IMR-90 (cell line): Measurements from ENCODE around the gene ENOX1. TPM values are rescaled to one million over a fixed set of nuclear protein-coding genes. Genes with fewer than 3 reads are reported as not detected.

Experiments used
- ATAC-seq: fragments of 200-7000 bp; cut with Tn5 transposase; 2 replicates; pipeline ENCODE4 v1.9.1; 2020; ENCODE audit warnings: low read depth, mild to moderate bottlenecking, moderate library complexity
- BruUV-seq: library from RNA; stranded (reverse); fragments of 400-500 nt; replicated peaks from 2 replicates; lab custom pipeline; 2021; lab: Mats Ljungman, UMichigan
- CTCF ChIA-PET: fragments of 300-600 bp; formaldehyde crosslinking; extraction: SDS; loops from one replicate; lab custom pipeline; 2021; ENCODE audit warnings: antibody characterized with exemption; lab: Yijun Ruan, JAX
- POLR2A ChIA-PET: fragments of 300-600 bp; sonication (Branson Sonifier 250); formaldehyde crosslinking; loops from one replicate; lab custom pipeline; 2022; ENCODE audit warnings: antibody characterized with exemption; ENCODE audit not compliant: unreplicated experiment; lab: Charles Lee
- DNase-seq: peaks from one replicate; pipeline ENCODE4 v3.0.0; 2013
- H2AFZ ChIP-seq: replicated peaks from 2 replicates; pipeline ENCODE3; 2013; ENCODE audit warnings: low read length, mild to moderate bottlenecking; ENCODE audit not compliant: poor library complexity
- H2AK5ac ChIP-seq: 2 replicates; pipeline ENCODE4 v1.6.1; 2013; ENCODE audit warnings: low read depth, low read length, inconsistent platforms
- H2AK9ac ChIP-seq: replicated peaks from 2 replicates; pipeline ENCODE3; 2013; ENCODE audit warnings: mild to moderate bottlenecking, low read depth, low read length, moderate library complexity; ENCODE audit not compliant: poor library complexity
- H2BK120ac ChIP-seq: 2 replicates; pipeline ENCODE4 v1.6.1; 2013; ENCODE audit warnings: low read depth, low read length, inconsistent platforms
- H2BK15ac ChIP-seq: 3 replicates; pipeline ENCODE4 v1.6.1; 2013; ENCODE audit warnings: low read depth, low read length, inconsistent platforms
- H2BK20ac ChIP-seq: 2 replicates; pipeline ENCODE4 v1.6.1; 2013; ENCODE audit warnings: low read depth, mild to moderate bottlenecking, inconsistent platforms, low read length, moderate library complexity
- H2BK5ac ChIP-seq: 2 replicates; pipeline ENCODE4 v1.6.1; 2013; ENCODE audit warnings: mild to moderate bottlenecking, low read depth, low read length, inconsistent platforms; ENCODE audit not compliant: poor library complexity, severe bottlenecking
- H3K14ac ChIP-seq: replicated peaks from 2 replicates; pipeline ENCODE4 v1.6.1; 2013; ENCODE audit warnings: low read depth, low read length, inconsistent platforms
- H3K18ac ChIP-seq: 2 replicates; pipeline ENCODE4 v1.6.1; 2013; ENCODE audit warnings: low read depth, low read length, control low read depth
- H3K23ac ChIP-seq: 2 replicates; pipeline ENCODE4 v1.6.1; 2013; ENCODE audit warnings: low read depth, low read length, inconsistent platforms
- H3K27ac ChIP-seq: 2 replicates; pipeline ENCODE4 v1.5.1; 2013; ENCODE audit warnings: mild to moderate bottlenecking, control low read depth, low read length; ENCODE audit not compliant: insufficient read depth
- H3K27me3 ChIP-seq: 2 replicates; pipeline ENCODE4 v1.6.1; 2013; ENCODE audit warnings: low read length; ENCODE audit not compliant: control insufficient read depth, insufficient read depth
- H3K36me3 ChIP-seq: 2 replicates; pipeline ENCODE4 v1.6.1; 2013; ENCODE audit warnings: low read length, mixed read lengths; ENCODE audit not compliant: control insufficient read depth, insufficient read depth
- H3K4ac ChIP-seq: 2 replicates; pipeline ENCODE4 v1.6.1; 2013; ENCODE audit warnings: low read depth, low read length, inconsistent platforms
- H3K4me1 ChIP-seq: 2 replicates; pipeline ENCODE4 v1.6.1; 2013; ENCODE audit warnings: low read length, mixed read lengths; ENCODE audit not compliant: control insufficient read depth, insufficient read depth
- H3K4me2 ChIP-seq: 2 replicates; pipeline ENCODE4 v1.6.1; 2013; ENCODE audit warnings: low read depth, mild to moderate bottlenecking, control low read depth, low read length, moderate library complexity
- H3K4me3 ChIP-seq: 2 replicates; pipeline ENCODE4 v1.5.1; 2013; ENCODE audit warnings: low read depth, mild to moderate bottlenecking, control low read depth, low read length, moderate library complexity; ENCODE audit not compliant: insufficient read depth
- H3K56ac ChIP-seq: 2 replicates; pipeline ENCODE4 v1.6.1; 2013; ENCODE audit warnings: low read length, inconsistent platforms; ENCODE audit not compliant: insufficient read depth; ENCODE audit errors: extremely low read depth
- H3K79me1 ChIP-seq, 2 experiments: 2 replicates each; pipeline ENCODE4 v1.6.1; 2013; ENCODE audit warnings: low read length in 2 of 2, inconsistent platforms in 1 of 2, low read depth in 1 of 2
- H3K9ac ChIP-seq: 2 replicates; pipeline ENCODE4 v1.6.1; 2013; ENCODE audit warnings: low read depth, low read length, control low read depth
- H3K9me1 ChIP-seq: 2 replicates; pipeline ENCODE4 v1.6.1; 2013; ENCODE audit warnings: low read length, inconsistent platforms; ENCODE audit not compliant: insufficient read depth
- H3K9me3 ChIP-seq: 2 replicates; pipeline ENCODE4 v1.6.1; 2013; ENCODE audit warnings: low read length; ENCODE audit not compliant: control insufficient read depth, insufficient read depth
- H4K20me1 ChIP-seq: 2 replicates; pipeline ENCODE4 v1.6.1; 2013; ENCODE audit warnings: low read length, inconsistent platforms; ENCODE audit not compliant: insufficient read depth
- H4K5ac ChIP-seq: 2 replicates; pipeline ENCODE4 v1.6.1; 2013; ENCODE audit warnings: mild to moderate bottlenecking, low read depth, low read length, control low read depth
- H4K8ac ChIP-seq, 2 experiments: 2 replicates each; pipeline ENCODE4 v1.6.1; 2013; ENCODE audit warnings: low read depth in 2 of 2, low read length in 2 of 2, control low read depth in 1 of 2, inconsistent platforms in 1 of 2
- H4K91ac ChIP-seq: 2 replicates; pipeline ENCODE4 v1.6.1; 2013; ENCODE audit warnings: low read depth, low read length, inconsistent platforms; ENCODE audit not compliant: insufficient read depth
- MAZ ChIP-seq: IDR thresholded peaks from 2 replicates; pipeline ENCODE4 v1.6.1; 2012; ENCODE audit warnings: low read depth, mild to moderate bottlenecking, low read length, improper control_type of control experiment, moderate library complexity, borderline replicate concordance
- WGBS, 2 experiments: methylation state at CpG; one replicate each; pipeline versions ENCODE4 v1.1.5 to v1.1.7; 2013; ENCODE audit warnings: missing lambda C conversion rate in 2 of 2; ENCODE audit not compliant: insufficient read length in 1 of 2; ENCODE audit errors: extremely low coverage in 2 of 2; 5-methylcytosine and 5-hydroxymethylcytosine counted together
- dilution Hi-C: fragments of 300-500 bp; cut with HindIII; formaldehyde crosslinking; loops from one replicate; pipeline ENCODE4 v1.14.3; 2018; ENCODE audit warnings: low sequenced_read_pairs; ENCODE audit not compliant: unreplicated experiment
- in situ Hi-C: fragments of 300-500 bp; cut with MboI; formaldehyde crosslinking; loops from 3 replicates; pipeline ENCODE4 v1.14.3; 2019; ENCODE audit warnings: low sequenced_read_pairs, inconsistent platforms, mixed read lengths
- intact Hi-C: fragments of 100-400 bp; cut with micrococcal nuclease; formaldehyde crosslinking; loops from 2 replicates; pipeline ENCODE4 v1.10.0; 2022
- polyA plus RNA-seq, 3 experiments: library from polyadenylated mRNA; depleted of rRNA; stranded (reverse); fragments of >200 nt; gene quantifications; 2 replicates each; pipeline ENCODE4 v1.2.3, GENCODE V29; 2012; ENCODE audit warnings: low replicate concordance in 1 of 3
- total RNA-seq: library from RNA; depleted of rRNA; stranded (reverse); fragments of >200 nt; gene quantifications from 2 replicates; pipeline ENCODE4 v1.2.3, GENCODE V29; 2012

The ENOX1 gene
- total and polyA plus RNA-seq, 2 of the 4 experiments (the other 2 are of a cell fraction), result 0.99 to 1.3 TPM

DNA sequence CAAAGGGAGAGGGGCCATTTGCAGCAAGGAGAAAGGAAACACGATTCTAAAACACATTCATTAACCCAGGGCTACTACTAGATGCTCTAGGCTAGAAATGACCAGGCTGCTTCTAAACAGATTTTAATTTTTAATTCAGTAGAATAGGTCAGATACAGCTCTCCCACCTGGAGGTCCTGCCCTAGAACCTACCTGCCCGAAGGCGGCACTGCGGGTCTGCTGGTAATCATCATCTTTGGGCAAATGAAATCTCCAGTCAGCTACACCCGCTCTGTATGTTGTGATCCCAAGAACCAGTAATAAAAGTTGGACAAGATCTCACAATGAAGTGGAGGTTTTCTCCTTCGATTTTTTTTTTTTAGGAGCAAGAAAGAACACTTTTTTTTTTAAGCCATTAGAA is 345.3 kb downstream of the ENOX1 start:
- ChIA-PET POLR2A (interaction anchor here (0.6 kb wide), 1 partner anchor 10 kb away, joined by 6 read pairs; no protein-coding TSS in a partner anchor), CTCF (interaction anchor here (0.6 kb wide), 1 partner anchor 20 kb away, joined by 3 read pairs; no protein-coding TSS in a partner anchor)
- no peak for TF ChIP-seq MAZ
- dilution Hi-C loops (no loop called here), in situ Hi-C loops (no loop called here), intact Hi-C loops (no loop called here)
- Histone ChIP-seq H3K27me3 (peaks cover 3% of the 10 kb centered on the region), H2BK120ac (no peak overlapping the region), H3K56ac (no peak overlapping the region), H3K4me2 (no peak overlapping the region), H3K14ac (no peak overlapping the region), H3K79me1 (no peaks in the 10 kb centered on the region), H3K9ac (no peak overlapping the region), H3K36me3 (no peaks in the 10 kb centered on the region), H4K8ac (no peak overlapping the region), H2BK20ac (no peak overlapping the region), H2AK9ac (no peak overlapping the region), H3K4me1 (no peaks in the 10 kb centered on the region), H2AFZ (no peak overlapping the region), H4K20me1 (no peaks in the 10 kb centered on the region), H2BK15ac (no peak overlapping the region), H4K91ac (no peak overlapping the region), H3K23ac (no peak overlapping the region), H3K9me3 (no peaks in the 10 kb centered on the region), H4K5ac (no peak overlapping the region), H3K4ac (no peak overlapping the region), H3K27ac (no peak overlapping the region), H3K18ac (no peak overlapping the region; the same call in 1 of the 2 replicates), H3K9me1 (no peaks in the 10 kb centered on the region), H2AK5ac (no peak overlapping the region), H3K4me3 (no peak overlapping the region), H2BK5ac (no peak overlapping the region)
- BruUV-seq, result no TSS peak
- no peak for ATAC-seq
- no peak for DNase-seq
- no CpG with 5 or more reads among the region's 6 CpGs for WGBS, 2 experiments
